CD8-positive, alpha-beta memory T cell (primary cell): ENCODE results near the gene AGBL4. TPM values are rescaled to one million over a fixed set of nuclear protein-coding genes. Genes with fewer than 3 reads are reported as not detected.
A peak's percentile ranks its signal among the peaks of the same experiment; 100 is the strongest.

Experiments used
- CTCF ChIA-PET: fragments of 350-600 bp; sonication (Branson Sonifier 250); formaldehyde crosslinking; loops from one replicate; lab custom pipeline; 2021; ENCODE audit warnings: antibody characterized with exemption; lab: Charles Lee
- POLR2A ChIA-PET: fragments of 350-600 bp; sonication (Branson Sonifier 250); formaldehyde crosslinking; loops from one replicate; lab custom pipeline; 2021; ENCODE audit warnings: antibody characterized with exemption; lab: Charles Lee
- DNase-seq, 5 donors: peaks; one replicate each; pipeline versions ENCODE4 v3.0.0 to v3.0.0-alpha.2; 2020 to 2022; ENCODE audit warnings: mixed read lengths in 1 of 5
- H3K27ac ChIP-seq: one replicate; pipeline ENCODE4 v1.7.0; 2013; ENCODE audit warnings: low read depth, mild to moderate bottlenecking, low read length, moderate library complexity
- H3K27me3 ChIP-seq: 2 replicates; pipeline ENCODE4 v1.7.0; 2013; ENCODE audit warnings: low read length, mild to moderate bottlenecking; ENCODE audit not compliant: insufficient read depth, poor library complexity, severe bottlenecking
- H3K36me3 ChIP-seq: 2 replicates; pipeline ENCODE4 v1.7.0; 2013; ENCODE audit warnings: mild to moderate bottlenecking, low read length, moderate library complexity; ENCODE audit not compliant: insufficient read depth
- H3K4me1 ChIP-seq: 2 replicates; pipeline ENCODE4 v1.7.0; 2013; ENCODE audit warnings: mild to moderate bottlenecking, low read length, moderate library complexity; ENCODE audit not compliant: insufficient read depth
- H3K4me3 ChIP-seq: 2 replicates; pipeline ENCODE4 v1.7.0; 2013; ENCODE audit warnings: mild to moderate bottlenecking, low read length
- H3K9me3 ChIP-seq: 2 replicates; pipeline ENCODE4 v1.7.0; 2013; ENCODE audit warnings: mild to moderate bottlenecking, low read length
- H3K27ac Mint-ChIP-seq, 8 donors: one replicate each; pipeline ENCODE4 v1.8.0; 2020 to 2021; ENCODE audit warnings: mixed read lengths in 8 of 8, mild to moderate bottlenecking in 6 of 8, inconsistent platforms in 3 of 8, moderate library complexity in 3 of 8
- H3K27me3 Mint-ChIP-seq, 2 donors: one replicate each; pipeline ENCODE4 v1.8.0; 2020 to 2021; ENCODE audit warnings: mixed read lengths in 2 of 2, mild to moderate bottlenecking in 1 of 2, moderate library complexity in 1 of 2
- H3K36me3 Mint-ChIP-seq, 3 donors: one replicate each; pipeline ENCODE4 v1.8.0; 2020 to 2021; ENCODE audit warnings: mixed read lengths in 3 of 3, inconsistent platforms in 1 of 3, mild to moderate bottlenecking in 1 of 3
- H3K4me1 Mint-ChIP-seq, 3 donors: one replicate each; pipeline ENCODE4 v1.8.0; 2020 to 2021; ENCODE audit warnings: mixed read lengths in 3 of 3, inconsistent platforms in 1 of 3, mild to moderate bottlenecking in 1 of 3
- H3K4me3 Mint-ChIP-seq, 7 donors: one replicate each; pipeline ENCODE4 v1.8.0; 2020 to 2021; ENCODE audit warnings: mixed read lengths in 7 of 7, mild to moderate bottlenecking in 6 of 7, moderate library complexity in 4 of 7, inconsistent platforms in 2 of 7
- H3K9me3 Mint-ChIP-seq, 5 donors: one replicate each; pipeline ENCODE4 v1.8.0; 2020 to 2022; ENCODE audit warnings: mixed read lengths in 5 of 5, mild to moderate bottlenecking in 3 of 5, moderate library complexity in 2 of 5, inconsistent platforms in 1 of 5
- polyA plus RNA-seq: library from polyadenylated mRNA; unstranded; fragments of 300-500 nt; fragmentation: Illumina TruSeq; gene quantifications from one replicate; pipeline ENCODE4 v1.2.3, GENCODE V29; 2021
- total RNA-seq, 2 experiments: library from RNA; stranded (reverse); gene quantifications; one replicate each; pipeline ENCODE4 v1.2.3, GENCODE V29; 2021

AGBL4 gene
- total and polyA plus RNA-seq, 3 experiments from 2014 or later: 0.22 TPM; not detected in 2

DNA sequence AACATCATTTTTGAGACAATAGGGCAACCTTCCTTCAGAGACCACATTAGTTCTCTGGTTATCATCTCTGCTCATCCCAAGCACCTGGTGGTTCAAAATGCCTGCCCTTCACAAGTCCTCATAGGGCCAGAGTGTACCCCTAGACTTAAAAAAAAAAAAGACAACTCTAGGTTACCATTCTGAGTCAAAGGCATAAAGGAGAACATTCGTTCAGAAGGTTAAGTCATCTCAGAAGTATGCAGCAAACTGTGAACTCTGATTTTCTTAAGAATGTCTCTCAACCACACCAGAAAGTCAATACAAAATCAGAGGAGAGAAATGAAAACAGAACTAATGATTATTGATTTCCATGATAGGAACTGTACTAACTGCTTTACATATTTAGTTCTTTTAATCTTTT lies 1237.9 kb downstream of the AGBL4 start:
- Histone ChIP-seq H3K9me3 (no peaks in the 10 kb centered on the region), H3K4me3 (no peak overlapping the region), H3K27ac (no peak overlapping the region), H3K36me3 (no peaks in the 10 kb centered on the region), H3K27me3 (no peaks in the 10 kb centered on the region), H3K4me1 (no peaks in the 10 kb centered on the region)
- H3K27me3 Mint-ChIP-seq: peaks cover 3% of the 10 kb centered on the region in 2 donors
- no peak overlapping the region for H3K4me3 Mint-ChIP-seq
- H3K4me1 Mint-ChIP-seq: no peaks in the 10 kb centered on the region
- DNase-seq: no peak
- no peak overlapping the region for H3K27ac Mint-ChIP-seq
- peaks cover 0 to 6% (median 0%) of the 10 kb centered on the region in 5 donors for H3K9me3 Mint-ChIP-seq
- CTCF ChIA-PET: no interaction called here
- POLR2A ChIA-PET: no interaction called here
- no peaks in the 10 kb centered on the region for H3K36me3 Mint-ChIP-seq

DNA sequence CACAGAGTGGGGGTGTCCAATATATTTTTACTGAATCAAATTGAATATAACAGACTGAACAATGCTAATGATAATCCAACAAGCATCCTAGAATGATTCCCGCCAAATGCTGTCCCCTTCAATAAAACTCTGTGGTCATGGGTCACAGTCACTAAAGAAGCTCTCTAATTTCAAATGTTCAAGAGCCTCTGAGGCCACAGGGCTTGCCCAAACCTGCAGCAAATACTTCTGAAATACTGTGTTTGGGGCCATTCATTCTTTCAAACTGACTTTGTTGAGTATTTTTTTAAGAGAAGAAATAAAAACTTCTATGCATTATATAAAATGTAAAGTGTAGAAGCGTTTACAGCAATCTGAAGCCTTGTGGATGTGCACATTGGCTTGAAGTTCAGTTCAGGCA lies 1239.5 kb downstream of the AGBL4 start:
- ChIA-PET CTCF (no interaction called here), POLR2A (no interaction called here)
- H3K36me3 ChIP-seq: no peaks in the 10 kb centered on the region
- no peaks in the 10 kb centered on the region for H3K36me3 Mint-ChIP-seq
- H3K27ac ChIP-seq: no peak overlapping the region
- no peaks in the 10 kb centered on the region for H3K27me3 ChIP-seq
- H3K9me3 Mint-ChIP-seq: peaks cover 0 to 6% (median 0%) of the 10 kb centered on the region in 5 donors
- no peaks in the 10 kb centered on the region for H3K4me1 ChIP-seq
- DNase-seq: no peak
- H3K4me3 Mint-ChIP-seq: no peak overlapping the region
- H3K4me1 Mint-ChIP-seq: no peaks in the 10 kb centered on the region
- no peak overlapping the region for H3K27ac Mint-ChIP-seq
- no peak overlapping the region for H3K4me3 ChIP-seq
- H3K9me3 ChIP-seq: no peaks in the 10 kb centered on the region
- peaks cover 2 to 3% of the 10 kb centered on the region in 2 donors for H3K27me3 Mint-ChIP-seq

DNA sequence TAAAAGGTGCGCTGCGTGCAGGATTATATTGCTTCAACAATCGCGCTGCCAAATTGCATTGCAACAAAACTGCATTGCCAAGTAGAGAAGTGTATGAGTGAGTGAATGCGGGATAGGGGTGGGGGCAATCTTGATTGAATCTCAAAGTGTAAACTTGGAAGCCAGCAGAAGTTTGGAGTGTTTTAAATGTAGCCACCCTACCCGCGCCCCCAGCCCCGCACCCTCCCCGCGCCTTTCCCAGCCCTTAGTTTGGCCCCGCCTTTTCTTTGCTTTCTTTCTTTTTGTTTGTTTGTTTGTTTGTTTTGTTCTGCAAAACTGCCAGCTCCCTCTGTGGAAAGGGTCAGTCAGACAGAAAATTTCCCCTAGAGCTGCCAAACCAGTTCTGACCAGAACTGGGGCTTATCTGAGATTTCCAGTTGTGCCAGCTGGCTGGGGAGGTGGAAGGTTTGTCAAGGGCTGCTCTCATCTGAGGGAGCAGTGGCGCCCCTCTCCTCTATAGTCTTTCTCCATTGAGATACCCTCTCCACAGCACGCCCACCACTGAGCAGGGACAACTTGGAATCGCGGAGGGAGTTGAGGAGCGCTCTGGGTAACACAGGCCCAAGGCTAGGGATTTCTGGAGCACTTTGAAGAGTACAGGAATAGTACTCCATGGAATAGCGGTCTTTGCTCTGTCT lies 1246.4 kb downstream of the AGBL4 start:
- peak overlapping the region in 2 of 8 donors; percentile 7 to 37 for H3K27ac Mint-ChIP-seq
- POLR2A ChIA-PET: no interaction called here
- CTCF ChIA-PET: interaction anchor here (1.5 kb wide), 1 partner anchor 42 kb away, joined by 3 read pairs; no protein-coding TSS in a partner anchor
- peak overlapping the region; percentile 78 to 89 (median 82) for H3K4me3 Mint-ChIP-seq
- Histone ChIP-seq H3K9me3 (no peaks in the 10 kb centered on the region), H3K27ac (no peak overlapping the region), H3K4me3 (peak overlapping the region; percentile 55), H3K27me3 (no peaks in the 10 kb centered on the region), H3K4me1 (peaks cover 8% of the 10 kb centered on the region), H3K36me3 (no peaks in the 10 kb centered on the region)
- peaks cover 0 to 6% (median 0%) of the 10 kb centered on the region in 5 donors for H3K9me3 Mint-ChIP-seq
- no peak for DNase-seq
- peaks cover 11 to 30% of the 10 kb centered on the region in 2 donors for H3K27me3 Mint-ChIP-seq
- peaks cover 0 to 2% (median 0%) of the 10 kb centered on the region in 3 donors for H3K36me3 Mint-ChIP-seq
- peaks cover 10 to 21% (median 12%) of the 10 kb centered on the region in 3 donors for H3K4me1 Mint-ChIP-seq

DNA sequence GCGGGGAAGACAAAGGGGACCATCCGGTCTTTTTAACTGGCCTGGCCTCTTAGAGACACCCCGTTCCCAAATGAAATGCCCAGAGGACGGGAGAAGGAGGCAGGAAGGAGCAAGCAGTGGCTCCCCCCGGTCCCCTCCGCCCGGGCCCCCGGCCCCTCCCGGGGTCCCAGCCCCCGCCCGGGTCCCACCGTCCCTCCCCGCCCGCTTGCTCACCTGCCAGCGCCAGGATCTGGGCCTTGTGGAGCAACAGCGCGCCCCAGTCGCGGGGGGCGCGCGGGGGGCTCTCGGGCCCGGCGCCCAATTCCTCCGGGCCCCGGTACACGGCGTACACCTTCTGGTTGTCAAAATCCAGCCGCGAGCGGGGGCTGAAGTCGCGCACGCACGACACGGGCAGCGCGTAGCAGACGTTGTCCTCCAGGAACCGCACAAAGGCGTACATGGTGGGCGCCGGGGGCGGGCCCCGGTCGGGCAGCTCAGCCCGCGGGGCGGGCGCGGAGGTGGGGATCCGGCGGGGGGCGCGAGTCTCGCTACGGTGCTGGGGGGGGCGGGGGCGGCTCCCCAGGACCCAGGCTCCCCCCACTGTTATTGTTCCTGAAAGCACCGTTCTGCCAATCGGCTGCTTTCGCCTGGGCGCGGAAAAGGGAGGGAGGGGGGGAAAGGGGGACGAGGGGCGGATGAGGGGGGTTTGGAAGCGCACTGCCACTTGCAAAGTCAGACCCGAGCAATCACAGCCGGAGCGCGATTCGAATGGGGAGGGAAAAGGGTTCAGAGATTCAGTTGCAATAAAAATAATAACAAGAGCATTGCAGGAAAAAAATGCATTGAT lies 1247.1 kb downstream of the AGBL4 start, which contains the start of gene BEND5:
TSS of gene BEND5 (minus strand) at position 499 of the 826 bp plus-strand sequence. CDS start at position 439, 60 bp downstream.
- Histone ChIP-seq H3K27me3 (no peaks in the 10 kb centered on the region), H3K9me3 (no peaks in the 10 kb centered on the region), H3K36me3 (no peaks in the 10 kb centered on the region), H3K4me1 (peaks cover 8% of the 10 kb centered on the region), H3K27ac (no peak within 1 kb of the TSS), H3K4me3 (peak within 1 kb of the TSS; percentile 55)
- H3K27ac Mint-ChIP-seq: peak within 1 kb of the TSS in 5 of 8 donors; percentile 56 to 92 (median 76)
- ChIA-PET CTCF (interaction anchor here (1.5 kb wide), 1 partner anchor 41 kb away, joined by 3 read pairs; no protein-coding TSS in a partner anchor), POLR2A (no interaction called here)
- H3K4me1 Mint-ChIP-seq: peaks cover 10 to 21% (median 12%) of the 10 kb centered on the region in 3 donors
- H3K27me3 Mint-ChIP-seq: peaks cover 13 to 34% of the 10 kb centered on the region in 2 donors
- H3K36me3 Mint-ChIP-seq: peaks cover 0 to 2% (median 0%) of the 10 kb centered on the region in 3 donors
- peak; percentile 15 to 84 (median 56) for DNase-seq
- peak within 1 kb of the TSS; percentile 78 to 91 (median 87) for H3K4me3 Mint-ChIP-seq
- H3K9me3 Mint-ChIP-seq: peaks cover 0 to 6% (median 0%) of the 10 kb centered on the region in 5 donors

DNA sequence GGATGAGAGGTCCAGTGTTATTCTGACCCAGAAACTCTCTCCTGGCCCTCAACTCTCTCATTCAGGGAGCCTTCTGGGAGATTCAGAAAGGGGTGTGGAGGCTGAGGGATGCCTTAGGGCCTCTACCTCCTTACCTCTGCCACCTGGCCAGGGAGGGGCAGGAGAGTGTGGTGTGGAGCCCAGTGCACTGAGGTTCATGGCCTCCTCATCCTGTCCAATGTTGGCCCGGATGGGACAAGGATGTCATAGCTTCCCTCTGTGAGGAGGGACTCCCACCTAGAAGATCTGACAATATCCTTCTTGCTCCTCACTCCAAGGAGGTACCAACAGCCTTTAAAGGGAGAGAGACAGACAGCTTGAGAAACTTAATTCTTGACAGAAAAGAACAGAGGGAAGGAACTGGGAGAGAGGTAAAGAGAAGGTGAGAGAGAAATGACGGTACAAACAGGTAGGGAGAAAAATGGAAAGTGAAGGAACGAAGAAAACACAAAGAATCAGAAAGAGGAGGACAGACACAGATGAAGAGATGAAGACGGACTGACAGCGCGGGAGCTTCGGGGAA lies 1247.8 kb downstream of the AGBL4 start:
- Histone ChIP-seq H3K27me3 (no peaks in the 10 kb centered on the region), H3K4me3 (peak overlapping the region; percentile 18), H3K9me3 (no peaks in the 10 kb centered on the region), H3K4me1 (peaks cover 8% of the 10 kb centered on the region), H3K27ac (no peak overlapping the region), H3K36me3 (no peaks in the 10 kb centered on the region)
- peaks cover 0 to 6% (median 0%) of the 10 kb centered on the region in 5 donors for H3K9me3 Mint-ChIP-seq
- peaks cover 10 to 21% (median 12%) of the 10 kb centered on the region in 3 donors for H3K4me1 Mint-ChIP-seq
- peaks cover 13 to 34% of the 10 kb centered on the region in 2 donors for H3K27me3 Mint-ChIP-seq
- CTCF ChIA-PET: interaction anchor here (1.5 kb wide), 1 partner anchor 40 kb away, joined by 3 read pairs; no protein-coding TSS in a partner anchor
- POLR2A ChIA-PET: no interaction called here
- peak overlapping the region; percentile 55 to 91 (median 87) for H3K4me3 Mint-ChIP-seq
- DNase-seq: peak in 1 of 5 donors; percentile 10
- H3K36me3 Mint-ChIP-seq: peaks cover 0 to 2% (median 0%) of the 10 kb centered on the region in 3 donors
- H3K27ac Mint-ChIP-seq: peak overlapping the region in 5 of 8 donors; percentile 56 to 92 (median 76)

DNA sequence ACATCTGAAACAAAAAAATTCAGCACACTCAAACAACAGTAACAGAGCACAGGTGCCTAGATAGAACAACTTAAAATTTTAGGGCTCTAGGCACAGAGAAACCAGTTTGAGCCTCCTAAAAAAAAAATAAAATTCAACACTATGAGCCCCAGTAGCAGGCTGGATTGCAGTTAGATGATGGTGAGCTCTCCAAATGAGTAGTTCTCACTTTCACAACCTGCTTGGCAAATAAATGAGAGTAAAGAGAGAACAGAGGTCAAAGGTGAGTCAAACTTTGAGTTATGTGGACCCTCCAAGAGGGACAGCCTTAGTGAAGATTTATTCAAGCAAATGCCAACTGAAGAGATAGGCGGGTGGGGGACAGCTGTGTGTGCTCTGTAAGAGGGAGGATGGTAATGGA lies 1250.6 kb downstream of the AGBL4 start:
- ChIA-PET CTCF (no interaction called here), POLR2A (no interaction called here)
- Mint-ChIP-seq H3K9me3 (peaks cover 0 to 6% (median 0%) of the 10 kb centered on the region in 5 donors), H3K4me3 (peak overlapping the region in 1 of 7 donors; percentile 11), H3K27me3 (peaks cover 13 to 32% of the 10 kb centered on the region in 2 donors), H3K36me3 (peaks cover 0 to 2% (median 0%) of the 10 kb centered on the region in 3 donors), H3K4me1 (peaks cover 10 to 21% (median 12%) of the 10 kb centered on the region in 3 donors), H3K27ac (no peak overlapping the region)
- no peaks in the 10 kb centered on the region for H3K36me3 ChIP-seq
- no peak overlapping the region for H3K27ac ChIP-seq
- H3K9me3 ChIP-seq: no peaks in the 10 kb centered on the region
- peaks cover 8% of the 10 kb centered on the region for H3K4me1 ChIP-seq
- H3K4me3 ChIP-seq: no peak overlapping the region
- no peaks in the 10 kb centered on the region for H3K27me3 ChIP-seq
- no peak for DNase-seq

DNA sequence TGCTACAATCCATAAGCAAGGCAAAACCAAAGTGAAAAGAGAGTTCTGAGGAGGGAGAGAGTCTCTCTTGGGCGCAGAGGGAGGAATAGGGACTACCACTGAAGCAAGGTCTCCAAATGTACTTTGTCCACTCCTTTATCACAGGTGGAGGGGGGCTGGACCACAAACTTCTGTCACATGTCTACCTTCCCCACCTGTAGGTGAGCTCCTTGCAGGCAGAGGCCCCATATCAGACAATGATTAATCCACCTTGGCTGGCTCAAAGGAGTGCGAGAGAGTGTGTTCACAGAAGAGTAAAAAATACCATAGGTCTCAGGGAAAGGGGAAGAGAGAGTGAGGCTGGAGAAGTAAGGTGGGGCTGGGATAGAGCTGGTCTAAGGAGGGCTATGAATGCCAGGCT lies 1251.5 kb downstream of the AGBL4 start:
- Mint-ChIP-seq H3K27me3 (peaks cover 10 to 26% of the 10 kb centered on the region in 2 donors), H3K27ac (peak overlapping the region in 1 of 8 donors; percentile 21), H3K9me3 (peaks cover 0 to 6% (median 0%) of the 10 kb centered on the region in 5 donors), H3K4me3 (no peak overlapping the region), H3K36me3 (peaks cover 0 to 2% (median 0%) of the 10 kb centered on the region in 3 donors), H3K4me1 (peaks cover 7 to 16% (median 9%) of the 10 kb centered on the region in 3 donors)
- CTCF ChIA-PET: no interaction called here
- Histone ChIP-seq H3K36me3 (no peaks in the 10 kb centered on the region), H3K27me3 (no peaks in the 10 kb centered on the region), H3K27ac (no peak overlapping the region), H3K9me3 (no peaks in the 10 kb centered on the region), H3K4me1 (no peaks in the 10 kb centered on the region), H3K4me3 (no peak overlapping the region)
- POLR2A ChIA-PET: no interaction called here
- DNase-seq: no peak
